HEK293 (cell line): ENCODE results near the gene EXOC8.

ENCODE experiments used
- GLI4 ChIP-seq: fragments of 450-650 bp; formaldehyde crosslinking; IDR thresholded peaks from 2 replicates; pipeline ENCODE4 v1.5.1; 2016; ENCODE audit warnings: missing biosample characterization, missing genetic modification characterization
- GLIS2 ChIP-seq: fragments of 450-650 bp; formaldehyde crosslinking; IDR thresholded peaks from 2 replicates; pipeline ENCODE4 v1.5.1; 2016; ENCODE audit warnings: missing biosample characterization, missing genetic modification characterization
- KLF16 ChIP-seq: fragments of 450-650 bp; formaldehyde crosslinking; IDR thresholded peaks from 2 replicates; pipeline ENCODE4 v1.5.1; 2017; ENCODE audit warnings: missing biosample characterization, missing genetic modification characterization
- MZF1 ChIP-seq: fragments of 450-650 bp; formaldehyde crosslinking; IDR thresholded peaks from 2 replicates; pipeline ENCODE4 v1.5.1; 2017; ENCODE audit warnings: missing biosample characterization, missing genetic modification characterization, borderline replicate concordance
- OSR2 ChIP-seq: fragments of 450-650 bp; formaldehyde crosslinking; IDR thresholded peaks from 2 replicates; pipeline ENCODE4 v1.5.1; 2016; ENCODE audit warnings: missing biosample characterization, missing genetic modification characterization
- PRDM1 ChIP-seq: fragments of 450-650 bp; formaldehyde crosslinking; IDR thresholded peaks from 2 replicates; pipeline ENCODE4; 2016; ENCODE audit warnings: missing biosample characterization, missing genetic modification characterization
- PRDM10 ChIP-seq: fragments of 450-650 bp; formaldehyde crosslinking; IDR thresholded peaks from 2 replicates; pipeline ENCODE4 v1.5.1; 2016; ENCODE audit warnings: missing biosample characterization, missing genetic modification characterization
- SP3 ChIP-seq: fragments of 450-650 bp; formaldehyde crosslinking; IDR thresholded peaks from 2 replicates; pipeline ENCODE4 v1.5.1; 2016; ENCODE audit warnings: missing biosample characterization, missing genetic modification characterization
- SP7 ChIP-seq: fragments of 450-650 bp; formaldehyde crosslinking; IDR thresholded peaks from 2 replicates; pipeline ENCODE4 v1.5.1; 2016; ENCODE audit warnings: missing biosample characterization, missing genetic modification characterization
- YY2 ChIP-seq: fragments of 450-650 bp; formaldehyde crosslinking; IDR thresholded peaks from 2 replicates; pipeline ENCODE4 v1.5.1; 2016; ENCODE audit warnings: missing biosample characterization, missing genetic modification characterization
- ZBTB1 ChIP-seq: fragments of 450-650 bp; formaldehyde crosslinking; IDR thresholded peaks from 2 replicates; pipeline ENCODE4 v1.5.1; 2016; ENCODE audit warnings: missing biosample characterization, missing genetic modification characterization
- ZBTB20 ChIP-seq: fragments of 450-650 bp; formaldehyde crosslinking; IDR thresholded peaks from 2 replicates; pipeline ENCODE4 v1.5.1; 2016; ENCODE audit warnings: missing biosample characterization, missing genetic modification characterization
- ZFP37 ChIP-seq: fragments of 450-650 bp; formaldehyde crosslinking; IDR thresholded peaks from 2 replicates; pipeline ENCODE4 v1.5.1; 2016; ENCODE audit warnings: missing biosample characterization, missing genetic modification characterization
- ZNF133 ChIP-seq: fragments of 450-650 bp; formaldehyde crosslinking; IDR thresholded peaks from 2 replicates; pipeline ENCODE4 v1.5.1; 2016; ENCODE audit warnings: missing biosample characterization, missing genetic modification characterization
- ZNF221 ChIP-seq: fragments of 450-650 bp; formaldehyde crosslinking; IDR thresholded peaks from 2 replicates; pipeline ENCODE4 v1.5.1; 2017; ENCODE audit warnings: missing biosample characterization, missing genetic modification characterization, borderline replicate concordance
- ZNF335 ChIP-seq: fragments of 450-650 bp; formaldehyde crosslinking; conservative IDR thresholded peaks from 2 replicates; pipeline ENCODE4 v1.5.1; 2016; ENCODE audit warnings: missing biosample characterization, missing genetic modification characterization
- ZNF544 ChIP-seq: fragments of 450-650 bp; formaldehyde crosslinking; IDR thresholded peaks from 2 replicates; pipeline ENCODE4 v1.5.0; 2017; ENCODE audit warnings: missing biosample characterization, missing genetic modification characterization
- ZNF600 ChIP-seq: fragments of 450-650 bp; formaldehyde crosslinking; IDR thresholded peaks from 2 replicates; pipeline ENCODE4 v1.5.1; 2016; ENCODE audit warnings: missing biosample characterization, missing genetic modification characterization
- ZNF654 ChIP-seq: fragments of 450-650 bp; formaldehyde crosslinking; IDR thresholded peaks from 2 replicates; pipeline ENCODE4 v1.5.1; 2016; ENCODE audit warnings: low read depth, missing biosample characterization, missing genetic modification characterization
- ZNF664 ChIP-seq: fragments of 450-650 bp; formaldehyde crosslinking; IDR thresholded peaks from 2 replicates; pipeline ENCODE4 v1.5.1; 2016; ENCODE audit warnings: missing biosample characterization, missing genetic modification characterization
- ZNF776 ChIP-seq: fragments of 450-650 bp; formaldehyde crosslinking; IDR thresholded peaks from 2 replicates; pipeline ENCODE4 v1.5.0; 2017; ENCODE audit warnings: missing biosample characterization, missing genetic modification characterization, borderline replicate concordance
- ZNF791 ChIP-seq: fragments of 450-650 bp; formaldehyde crosslinking; IDR thresholded peaks from 2 replicates; pipeline ENCODE4 v1.5.1; 2016; ENCODE audit warnings: missing biosample characterization, missing genetic modification characterization
- TF ChIP-seq, protein P1 (sequence below): fragments of 450-650 bp; formaldehyde crosslinking; IDR thresholded peaks from 2 replicates; pipeline ENCODE4 v1.5.1; 2016; ENCODE audit warnings: missing biosample characterization, missing genetic modification characterization
- TF ChIP-seq, protein P2 (sequence below): fragments of 450-650 bp; formaldehyde crosslinking; IDR thresholded peaks from 2 replicates; pipeline ENCODE4 v1.5.1; 2016; ENCODE audit warnings: missing biosample characterization, missing genetic modification characterization
- TF ChIP-seq, protein P3 (sequence below): fragments of 450-650 bp; formaldehyde crosslinking; IDR thresholded peaks from 2 replicates; pipeline ENCODE4 v1.5.1; 2016; ENCODE audit warnings: missing biosample characterization, missing genetic modification characterization, borderline replicate concordance
- TF ChIP-seq, protein P4 (sequence below): fragments of 450-650 bp; formaldehyde crosslinking; IDR thresholded peaks from 2 replicates; pipeline ENCODE4 v1.5.1; 2017; ENCODE audit warnings: missing biosample characterization, mild to moderate bottlenecking, missing genetic modification characterization, moderate library complexity
- TF ChIP-seq, protein P5 (sequence below): fragments of 450-650 bp; formaldehyde crosslinking; IDR thresholded peaks from 2 replicates; pipeline ENCODE4 v1.5.1; 2016; ENCODE audit warnings: missing biosample characterization, missing genetic modification characterization

The EXOC8 gene

DNA sequence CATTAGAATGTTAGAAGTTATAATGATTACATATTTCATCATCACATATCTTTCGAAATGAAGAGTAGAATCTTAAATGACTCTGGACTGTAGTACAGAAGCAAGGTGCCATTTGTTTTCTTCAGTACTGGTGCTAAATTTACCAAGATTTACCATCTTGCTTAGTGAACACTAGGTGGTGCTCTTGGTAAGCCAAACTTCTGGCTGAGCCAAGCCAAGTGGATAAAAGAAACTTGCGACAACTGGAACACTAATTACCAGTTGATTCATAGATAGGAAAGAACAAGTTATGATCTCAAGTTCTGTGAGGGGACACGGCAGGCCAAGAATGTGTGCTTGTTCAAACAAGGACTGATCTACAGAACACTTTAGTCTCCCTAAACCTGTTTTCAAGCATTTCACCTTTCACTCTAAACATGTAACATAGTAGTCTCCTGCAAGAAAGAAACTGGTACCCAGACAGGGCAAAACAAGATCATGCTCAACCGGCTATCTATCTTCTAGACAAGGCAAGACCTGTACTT, 20.2 kb upstream of the EXOC8 start (continued):
- TF ChIP-seq SP7 (tag by site-specific recombination) (peak; percentile 90), ZFP37 (tag by site-specific recombination) (peak; percentile 84; the same call in 1 of the 2 replicates), GLI4 (no peak), ZNF654 (tag by site-specific recombination) (peak; percentile 96), YY2 (tag by site-specific recombination) (no peak), PRDM1 (tag by site-specific recombination) (peak; percentile 56), ZNF600 (peak; percentile 61; the same call in 1 of the 2 replicates), SP3 (tag by site-specific recombination) (no peak), ZNF791 (no peak), ZNF544 (tag by site-specific recombination) (no peak), OSR2 (tag by site-specific recombination) (no peak), MZF1 (tag by site-specific recombination) (no peak), ZNF664 (tag by site-specific recombination) (peak; percentile 41), GLIS2 (tag by site-specific recombination) (no peak), ZNF776 (no peak), ZBTB20 (tag by site-specific recombination) (no peak), ZBTB1 (no peak), ZNF133 (tag by site-specific recombination) (no peak), KLF16 (tag by site-specific recombination) (no peak), ZNF335 (tag by site-specific recombination) (no peak), PRDM10 (peak; percentile 65), ZNF221 (tag by site-specific recombination) (no peak)
- TF ChIP-seq, protein P1, sequence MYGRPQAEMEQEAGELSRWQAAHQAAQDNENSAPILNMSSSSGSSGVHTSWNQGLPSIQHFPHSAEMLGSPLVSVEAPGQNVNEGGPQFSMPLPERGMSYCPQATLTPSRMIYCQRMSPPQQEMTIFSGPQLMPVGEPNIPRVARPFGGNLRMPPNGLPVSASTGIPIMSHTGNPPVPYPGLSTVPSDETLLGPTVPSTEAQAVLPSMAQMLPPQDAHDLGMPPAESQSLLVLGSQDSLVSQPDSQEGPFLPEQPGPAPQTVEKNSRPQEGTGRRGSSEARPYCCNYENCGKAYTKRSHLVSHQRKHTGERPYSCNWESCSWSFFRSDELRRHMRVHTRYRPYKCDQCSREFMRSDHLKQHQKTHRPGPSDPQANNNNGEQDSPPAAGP (tag by site-specific recombination) = no peak
- TF ChIP-seq, protein P2, sequence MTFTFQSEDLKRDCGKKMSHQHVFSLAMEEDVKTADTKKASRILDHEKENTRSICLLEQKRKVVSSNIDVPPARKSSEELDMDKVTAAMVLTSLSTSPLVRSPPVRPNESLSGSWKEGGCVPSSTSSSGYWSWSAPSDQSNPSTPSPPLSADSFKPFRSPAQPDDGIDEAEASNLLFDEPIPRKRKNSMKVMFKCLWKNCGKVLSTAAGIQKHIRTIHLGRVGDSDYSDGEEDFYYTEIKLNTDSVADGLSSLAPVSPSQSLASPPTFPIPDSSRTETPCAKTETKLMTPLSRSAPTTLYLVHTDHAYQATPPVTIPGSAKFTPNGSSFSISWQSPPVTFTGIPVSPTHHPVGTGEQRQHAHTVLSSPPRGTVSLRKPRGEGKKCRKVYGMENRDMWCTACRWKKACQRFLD (tag by site-specific recombination) = no peak
- TF ChIP-seq, protein P3, sequence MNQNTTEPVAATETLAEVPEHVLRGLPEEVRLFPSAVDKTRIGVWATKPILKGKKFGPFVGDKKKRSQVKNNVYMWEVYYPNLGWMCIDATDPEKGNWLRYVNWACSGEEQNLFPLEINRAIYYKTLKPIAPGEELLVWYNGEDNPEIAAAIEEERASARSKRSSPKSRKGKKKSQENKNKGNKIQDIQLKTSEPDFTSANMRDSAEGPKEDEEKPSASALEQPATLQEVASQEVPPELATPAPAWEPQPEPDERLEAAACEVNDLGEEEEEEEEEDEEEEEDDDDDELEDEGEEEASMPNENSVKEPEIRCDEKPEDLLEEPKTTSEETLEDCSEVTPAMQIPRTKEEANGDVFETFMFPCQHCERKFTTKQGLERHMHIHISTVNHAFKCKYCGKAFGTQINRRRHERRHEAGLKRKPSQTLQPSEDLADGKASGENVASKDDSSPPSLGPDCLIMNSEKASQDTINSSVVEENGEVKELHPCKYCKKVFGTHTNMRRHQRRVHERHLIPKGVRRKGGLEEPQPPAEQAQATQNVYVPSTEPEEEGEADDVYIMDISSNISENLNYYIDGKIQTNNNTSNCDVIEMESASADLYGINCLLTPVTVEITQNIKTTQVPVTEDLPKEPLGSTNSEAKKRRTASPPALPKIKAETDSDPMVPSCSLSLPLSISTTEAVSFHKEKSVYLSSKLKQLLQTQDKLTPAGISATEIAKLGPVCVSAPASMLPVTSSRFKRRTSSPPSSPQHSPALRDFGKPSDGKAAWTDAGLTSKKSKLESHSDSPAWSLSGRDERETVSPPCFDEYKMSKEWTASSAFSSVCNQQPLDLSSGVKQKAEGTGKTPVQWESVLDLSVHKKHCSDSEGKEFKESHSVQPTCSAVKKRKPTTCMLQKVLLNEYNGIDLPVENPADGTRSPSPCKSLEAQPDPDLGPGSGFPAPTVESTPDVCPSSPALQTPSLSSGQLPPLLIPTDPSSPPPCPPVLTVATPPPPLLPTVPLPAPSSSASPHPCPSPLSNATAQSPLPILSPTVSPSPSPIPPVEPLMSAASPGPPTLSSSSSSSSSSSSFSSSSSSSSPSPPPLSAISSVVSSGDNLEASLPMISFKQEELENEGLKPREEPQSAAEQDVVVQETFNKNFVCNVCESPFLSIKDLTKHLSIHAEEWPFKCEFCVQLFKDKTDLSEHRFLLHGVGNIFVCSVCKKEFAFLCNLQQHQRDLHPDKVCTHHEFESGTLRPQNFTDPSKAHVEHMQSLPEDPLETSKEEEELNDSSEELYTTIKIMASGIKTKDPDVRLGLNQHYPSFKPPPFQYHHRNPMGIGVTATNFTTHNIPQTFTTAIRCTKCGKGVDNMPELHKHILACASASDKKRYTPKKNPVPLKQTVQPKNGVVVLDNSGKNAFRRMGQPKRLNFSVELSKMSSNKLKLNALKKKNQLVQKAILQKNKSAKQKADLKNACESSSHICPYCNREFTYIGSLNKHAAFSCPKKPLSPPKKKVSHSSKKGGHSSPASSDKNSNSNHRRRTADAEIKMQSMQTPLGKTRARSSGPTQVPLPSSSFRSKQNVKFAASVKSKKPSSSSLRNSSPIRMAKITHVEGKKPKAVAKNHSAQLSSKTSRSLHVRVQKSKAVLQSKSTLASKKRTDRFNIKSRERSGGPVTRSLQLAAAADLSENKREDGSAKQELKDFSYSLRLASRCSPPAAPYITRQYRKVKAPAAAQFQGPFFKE (tag by site-specific recombination) = no peak
- TF ChIP-seq, protein P4, sequence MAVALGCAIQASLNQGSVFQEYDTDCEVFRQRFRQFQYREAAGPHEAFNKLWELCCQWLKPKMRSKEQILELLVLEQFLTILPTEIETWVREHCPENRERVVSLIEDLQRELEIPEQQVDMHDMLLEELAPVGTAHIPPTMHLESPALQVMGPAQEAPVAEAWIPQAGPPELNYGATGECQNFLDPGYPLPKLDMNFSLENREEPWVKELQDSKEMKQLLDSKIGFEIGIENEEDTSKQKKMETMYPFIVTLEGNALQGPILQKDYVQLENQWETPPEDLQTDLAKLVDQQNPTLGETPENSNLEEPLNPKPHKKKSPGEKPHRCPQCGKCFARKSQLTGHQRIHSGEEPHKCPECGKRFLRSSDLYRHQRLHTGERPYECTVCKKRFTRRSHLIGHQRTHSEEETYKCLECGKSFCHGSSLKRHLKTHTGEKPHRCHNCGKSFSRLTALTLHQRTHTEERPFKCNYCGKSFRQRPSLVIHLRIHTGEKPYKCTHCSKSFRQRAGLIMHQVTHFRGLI (tag by site-specific recombination) = peak; percentile 38; the same call in 1 of the 2 replicates
- TF ChIP-seq, protein P5, sequence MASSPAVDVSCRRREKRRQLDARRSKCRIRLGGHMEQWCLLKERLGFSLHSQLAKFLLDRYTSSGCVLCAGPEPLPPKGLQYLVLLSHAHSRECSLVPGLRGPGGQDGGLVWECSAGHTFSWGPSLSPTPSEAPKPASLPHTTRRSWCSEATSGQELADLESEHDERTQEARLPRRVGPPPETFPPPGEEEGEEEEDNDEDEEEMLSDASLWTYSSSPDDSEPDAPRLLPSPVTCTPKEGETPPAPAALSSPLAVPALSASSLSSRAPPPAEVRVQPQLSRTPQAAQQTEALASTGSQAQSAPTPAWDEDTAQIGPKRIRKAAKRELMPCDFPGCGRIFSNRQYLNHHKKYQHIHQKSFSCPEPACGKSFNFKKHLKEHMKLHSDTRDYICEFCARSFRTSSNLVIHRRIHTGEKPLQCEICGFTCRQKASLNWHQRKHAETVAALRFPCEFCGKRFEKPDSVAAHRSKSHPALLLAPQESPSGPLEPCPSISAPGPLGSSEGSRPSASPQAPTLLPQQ (tag by site-specific recombination) = peak; percentile 28; the same call in 1 of the 2 replicates
